ENCODE measurements around the gene ODAD2. TPM values are rescaled to one million over a fixed set of nuclear protein-coding genes. Genes with fewer than 3 reads are reported as not detected.

ODAD2 gene, protein sequence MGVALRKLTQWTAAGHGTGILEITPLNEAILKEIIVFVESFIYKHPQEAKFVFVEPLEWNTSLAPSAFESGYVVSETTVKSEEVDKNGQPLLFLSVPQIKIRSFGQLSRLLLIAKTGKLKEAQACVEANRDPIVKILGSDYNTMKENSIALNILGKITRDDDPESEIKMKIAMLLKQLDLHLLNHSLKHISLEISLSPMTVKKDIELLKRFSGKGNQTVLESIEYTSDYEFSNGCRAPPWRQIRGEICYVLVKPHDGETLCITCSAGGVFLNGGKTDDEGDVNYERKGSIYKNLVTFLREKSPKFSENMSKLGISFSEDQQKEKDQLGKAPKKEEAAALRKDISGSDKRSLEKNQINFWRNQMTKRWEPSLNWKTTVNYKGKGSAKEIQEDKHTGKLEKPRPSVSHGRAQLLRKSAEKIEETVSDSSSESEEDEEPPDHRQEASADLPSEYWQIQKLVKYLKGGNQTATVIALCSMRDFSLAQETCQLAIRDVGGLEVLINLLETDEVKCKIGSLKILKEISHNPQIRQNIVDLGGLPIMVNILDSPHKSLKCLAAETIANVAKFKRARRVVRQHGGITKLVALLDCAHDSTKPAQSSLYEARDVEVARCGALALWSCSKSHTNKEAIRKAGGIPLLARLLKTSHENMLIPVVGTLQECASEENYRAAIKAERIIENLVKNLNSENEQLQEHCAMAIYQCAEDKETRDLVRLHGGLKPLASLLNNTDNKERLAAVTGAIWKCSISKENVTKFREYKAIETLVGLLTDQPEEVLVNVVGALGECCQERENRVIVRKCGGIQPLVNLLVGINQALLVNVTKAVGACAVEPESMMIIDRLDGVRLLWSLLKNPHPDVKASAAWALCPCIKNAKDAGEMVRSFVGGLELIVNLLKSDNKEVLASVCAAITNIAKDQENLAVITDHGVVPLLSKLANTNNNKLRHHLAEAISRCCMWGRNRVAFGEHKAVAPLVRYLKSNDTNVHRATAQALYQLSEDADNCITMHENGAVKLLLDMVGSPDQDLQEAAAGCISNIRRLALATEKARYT
- total RNA-seq (2014; rRNA removed; shearing (Covaris generic)), result 1.3 and 1.8 TPM in 2 replicates

GRCh38 chr10:27998954-27999275, at the start of gene ODAD2:
ODAD2 (minus strand) TSS chr10:27999079; CDS start chr10:27995142, 3,937 bp downstream.

Small RNA genes lying within 50 kb of the gene (small RNA-seq; reads per million reads assigned to genes)
- gene MRPS21P5 (not detected), gene RN7SKP132 (not detected)
